HCT116 (cell line): ENCODE data around the gene EIF5AL1. TPM values are rescaled to one million over a fixed set of nuclear protein-coding genes. Genes with fewer than 3 reads are reported as not detected.
A peak's percentile ranks its signal among the peaks of the same experiment; 100 is the strongest.

Experiments used
- ATAC-seq: fragments of 200-7000 bp; cut with Tn5 transposase; 2 replicates; pipeline ENCODE4 v1.9.1; 2020; ENCODE audit warnings: mild to moderate bottlenecking, moderate library complexity
- BruUV-seq: library from RNA; stranded (reverse); fragments of 400-500 nt; replicated peaks from 2 replicates; lab custom pipeline; 2021; lab: Mats Ljungman, UMichigan
- CTCF ChIA-PET: fragments of 300-600 bp; sonication (Branson Sonifier 250); formaldehyde crosslinking; loops from one replicate; lab custom pipeline; 2021; ENCODE audit warnings: antibody characterized with exemption; lab: Charles Lee
- POLR2A ChIA-PET: fragments of 300-600, 350-600 bp; sonication (Branson Sonifier 250); formaldehyde crosslinking; loops from one replicate; lab custom pipeline; 2021; ENCODE audit warnings: antibody characterized with exemption; lab: Charles Lee
- RAD21 ChIA-PET, 2 experiments: fragments of 300-600 bp; sonication (Branson Sonifier 250); formaldehyde crosslinking; loops; one replicate each; lab custom pipeline; 2023; ENCODE audit warnings: low total read pairs in 2 of 2; ENCODE audit not compliant: uncharacterized antibody in 2 of 2, unreplicated experiment in 2 of 2, low non-redundant PET in 1 of 2; lab: Charles Lee
- DNase-seq: peaks from one replicate; pipeline ENCODE4 v3.0.0-alpha.2; 2010; ENCODE audit warnings: low read depth, low spot score
- H2AFZ ChIP-seq: fragments of 200-600 bp; shearing (Covaris generic), sonication (generic); 2 replicates; pipeline ENCODE4 v1.6.1; 2017; ENCODE audit warnings: low read depth, mixed run types, mixed read lengths, antibody characterized with exemption, low read length; ENCODE audit not compliant: poor library complexity, severe bottlenecking
- H3K27ac ChIP-seq: 2 replicates; pipeline ENCODE4 v1.5.1; 2012; ENCODE audit warnings: low read depth, low read length
- H3K27me3 ChIP-seq: fragments of 200-600 bp; sonication (generic); 2 replicates; pipeline ENCODE4 v1.6.1; 2016; ENCODE audit warnings: mixed run types, low read length, mixed read lengths; ENCODE audit not compliant: insufficient read depth
- H3K36me3 ChIP-seq, 2 experiments: fragments of 200-500 bp in 1 of 2; fragments of 200-600 bp in 1 of 2; sonication (Bioruptor generic) in 1 of 2; sonication (generic) in 1 of 2; 2 replicates each; pipeline versions ENCODE4 v1.5.1 to v1.6.1; 2014 to 2016; ENCODE audit warnings: low read length in 2 of 2, inconsistent platforms in 1 of 2, mixed read lengths in 1 of 2, mixed run types in 1 of 2; ENCODE audit not compliant: insufficient read depth in 2 of 2, control insufficient read depth in 1 of 2
- H3K4me1 ChIP-seq, 2 experiments: fragments of 200-600 bp in 1 of 2; sonication (generic) in 1 of 2; 2 replicates each; pipeline versions ENCODE4 v1.5.1 to v1.6.1; 2012 to 2017; ENCODE audit warnings: low read length in 2 of 2, inconsistent platforms in 1 of 2, mild to moderate bottlenecking in 1 of 2, mixed read lengths in 1 of 2, mixed run types in 1 of 2, moderate library complexity in 1 of 2; ENCODE audit not compliant: insufficient read depth in 2 of 2, control insufficient read depth in 1 of 2
- H3K4me2 ChIP-seq: fragments of 200-600 bp; sonication (generic); 2 replicates; pipeline ENCODE4 v1.6.1; 2017; ENCODE audit warnings: mixed run types, low read length, mixed read lengths
- H3K4me3 ChIP-seq, 2 experiments: fragments of 200-600 bp in 1 of 2; sonication (generic) in 1 of 2; replicated peaks in 1 of 2; 2 replicates each; pipeline ENCODE4 v1.5.1; 2011 to 2016; ENCODE audit warnings: low read length in 2 of 2, control low read depth in 1 of 2, low read depth in 1 of 2, mild to moderate bottlenecking in 1 of 2, mixed read lengths in 1 of 2, mixed run types in 1 of 2
- H3K79me2 ChIP-seq: fragments of 200-600 bp; sonication (generic); 2 replicates; pipeline ENCODE4 v1.6.1; 2017; ENCODE audit warnings: mild to moderate bottlenecking, mixed run types, low read length, moderate library complexity, mixed read lengths; ENCODE audit not compliant: insufficient read depth
- H3K9ac ChIP-seq: fragments of 200-600 bp; sonication (generic); 2 replicates; pipeline ENCODE4 v1.6.1; 2016; ENCODE audit warnings: low read length, mixed read lengths
- H3K9me2 ChIP-seq: fragments of 200-600 bp; sonication (generic), shearing (Covaris generic); 2 replicates; pipeline ENCODE4 v1.6.1; 2017; ENCODE audit warnings: mixed run types, mild to moderate bottlenecking, moderate library complexity; ENCODE audit not compliant: insufficient read depth
- H3K9me3 ChIP-seq, 2 experiments: fragments of 200-500 bp in 1 of 2; fragments of 200-600 bp in 1 of 2; sonication (Bioruptor generic) in 1 of 2; sonication (generic) in 1 of 2; 2 replicates each; pipeline ENCODE4 v1.6.1; 2014 to 2017; ENCODE audit warnings: low read length in 2 of 2, mixed read lengths in 2 of 2, inconsistent platforms in 1 of 2, low read depth in 1 of 2, mild to moderate bottlenecking in 1 of 2, mixed run types in 1 of 2, moderate library complexity in 1 of 2; ENCODE audit not compliant: control insufficient read depth in 1 of 2, insufficient read depth in 1 of 2
- H4K20me1 ChIP-seq: fragments of 200-600 bp; sonication (generic), shearing (Covaris generic); 2 replicates; pipeline ENCODE4 v1.6.1; 2017; ENCODE audit warnings: mixed run types, mild to moderate bottlenecking, moderate library complexity; ENCODE audit not compliant: insufficient read depth
- CEBPB ChIP-seq: IDR thresholded peaks from 2 replicates; pipeline ENCODE4 v1.6.1; 2012; ENCODE audit warnings: low read depth
- EGR1 ChIP-seq: IDR thresholded peaks from 2 replicates; pipeline ENCODE4 v1.6.1; 2012; ENCODE audit warnings: low read depth
- ELF1 ChIP-seq: IDR thresholded peaks from 2 replicates; pipeline ENCODE4 v1.6.1; 2012; ENCODE audit warnings: low read depth, borderline replicate concordance
- EZH2 ChIP-seq: fragments of 200-600 bp; sonication (generic); IDR thresholded peaks from 2 replicates; pipeline ENCODE4 v1.6.1; 2017; ENCODE audit warnings: antibody characterized with exemption, mixed run types
- EZH2phosphoT487 ChIP-seq: fragments of 200-600 bp; IDR thresholded peaks from 2 replicates; pipeline ENCODE4 v1.6.1; 2018; ENCODE audit warnings: antibody characterized with exemption, borderline replicate concordance
- JUND ChIP-seq: IDR thresholded peaks from 2 replicates; pipeline ENCODE4 v1.6.1; 2012
- POLR2A ChIP-seq: IDR thresholded peaks from 2 replicates; pipeline ENCODE4 v1.7.0; 2011; ENCODE audit warnings: borderline replicate concordance; ENCODE audit not compliant: insufficient read depth, insufficient read length; ENCODE audit errors: extremely low read depth
- RAD21 ChIP-seq: IDR thresholded peaks from 2 replicates; pipeline ENCODE4 v1.6.1; 2012; ENCODE audit warnings: low read depth, mild to moderate bottlenecking
- SIN3A ChIP-seq: IDR thresholded peaks from 2 replicates; pipeline ENCODE4 v1.6.1; 2012; ENCODE audit warnings: low read depth
- SP1 ChIP-seq: IDR thresholded peaks from 2 replicates; pipeline ENCODE4 v1.6.1; 2012; ENCODE audit warnings: low read depth
- SRF ChIP-seq: IDR thresholded peaks from 2 replicates; pipeline ENCODE4 v1.6.1; 2012; ENCODE audit warnings: low read depth
- TCF7L2 ChIP-seq: IDR thresholded peaks from 2 replicates; pipeline ENCODE4 v1.7.0; 2011; ENCODE audit warnings: borderline replicate concordance, inconsistent platforms; ENCODE audit not compliant: insufficient read depth, insufficient read length; ENCODE audit errors: extremely low read depth
- YY1 ChIP-seq: IDR thresholded peaks from 2 replicates; pipeline ENCODE4 v1.6.1; 2011; ENCODE audit warnings: low read length, low read depth, moderate library complexity, mild to moderate bottlenecking; ENCODE audit not compliant: insufficient replicate concordance; ENCODE audit errors: extremely low read depth
- ZFX ChIP-seq: fragments of 450-650 bp; IDR thresholded peaks from 2 replicates; pipeline ENCODE4 v1.6.1; 2017
- ZNF274 ChIP-seq: fragments of 200-500 bp; sonication (Bioruptor generic); IDR thresholded peaks from 2 replicates; pipeline ENCODE4 v1.6.1; 2014; ENCODE audit warnings: mild to moderate bottlenecking, low read depth, low read length, inconsistent platforms
- intact Hi-C: fragments of 100-400 bp; cut with micrococcal nuclease; formaldehyde crosslinking; loops from 2 replicates; pipeline ENCODE4 v1.10.0; 2022
- total RNA-seq: library from RNA; stranded (reverse); gene quantifications from one replicate; pipeline ENCODE4 v1.2.1, GENCODE V29; 2021; ENCODE audit not compliant: unreplicated experiment
- TF ChIP-seq, protein P1 (sequence below): IDR thresholded peaks from 2 replicates; pipeline ENCODE4 v1.6.1; 2011; ENCODE audit warnings: mild to moderate bottlenecking, low read length, moderate library complexity; ENCODE audit not compliant: insufficient replicate concordance; ENCODE audit errors: extremely low read depth

EIF5AL1 gene
- total RNA-seq, 1 experiment from 2014 or later = 5.6 TPM

DNA sequence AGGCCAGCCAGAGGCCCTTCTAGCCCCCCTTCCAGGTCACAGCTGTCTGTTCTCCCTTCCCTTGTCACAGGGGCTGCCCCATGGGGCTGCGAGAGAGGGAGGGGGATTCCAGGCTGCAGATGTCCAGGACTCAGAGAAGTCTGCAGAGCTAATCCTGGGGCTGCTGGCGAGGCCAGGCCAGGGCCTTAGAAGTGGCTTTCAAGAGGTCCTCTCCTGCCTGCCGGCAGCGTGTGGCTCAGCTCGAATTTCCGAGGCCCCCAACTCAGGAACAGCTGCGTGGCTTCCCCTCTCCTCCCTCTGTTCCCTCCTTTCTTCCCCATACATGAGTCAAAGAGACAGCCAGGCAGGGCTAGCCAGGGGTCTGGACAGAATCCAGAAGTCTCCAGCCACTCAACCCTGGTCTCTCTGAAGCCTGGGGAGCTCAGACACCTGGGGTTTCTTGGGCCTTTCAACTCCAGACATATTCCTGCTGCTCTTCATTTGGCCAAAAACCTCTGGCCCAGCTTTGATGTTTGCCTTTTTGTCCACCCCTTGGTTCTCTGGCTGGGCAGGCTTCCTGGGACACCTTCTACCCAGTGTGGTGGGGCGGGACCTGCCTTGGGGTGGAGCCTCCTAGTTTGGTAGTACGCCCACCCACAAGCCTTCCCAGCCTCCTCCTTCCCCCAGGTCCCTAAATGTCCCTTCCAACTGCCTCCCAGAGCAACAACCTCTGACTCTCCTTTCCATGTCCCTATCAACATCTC is 21.8 kb upstream of the EIF5AL1 start:
- ChIA-PET POLR2A (no interaction called here), RAD21 (interaction anchor here in 1 of 2 experiments (1.2 kb wide), 1 partner anchor 116 kb away, joined by 3 read pairs; no protein-coding TSS in a partner anchor), CTCF (interaction anchor here (1.0 to 2.2 kb wide), 2 partner anchors 10 to 116 kb away, joined by 3 to 7 read pairs; no protein-coding TSS in a partner anchor)
- Histone ChIP-seq H2AFZ (peak overlapping the region; percentile 93), H3K4me1 (peaks cover 26 to 40% of the 10 kb centered on the region in 2 experiments), H3K9me3 (no peaks in the 10 kb centered on the region), H3K36me3 (no peaks in the 10 kb centered on the region), H3K27me3 (peaks cover 2% of the 10 kb centered on the region; the same call in 1 of the 2 replicates), H3K79me2 (no peaks in the 10 kb centered on the region), H3K9ac (no peak overlapping the region; the same call in 1 of the 2 replicates), H3K4me3 (no peak overlapping the region), H4K20me1 (no peaks in the 10 kb centered on the region), H3K9me2 (no peaks in the 10 kb centered on the region), H3K4me2 (peak overlapping the region; percentile 39), H3K27ac (no peak overlapping the region; the same call in 1 of the 2 replicates)
- intact Hi-C loops = loop anchor here (5.0 kb wide), 1 partner anchor 193 kb away; no protein-coding TSS in a partner anchor
- peak; percentile 50 for ATAC-seq
- TF ChIP-seq ZNF274 (no peak), SIN3A (no peak), EGR1 (no peak), CEBPB (no peak), JUND (no peak), RAD21 (no peak), ZFX (no peak), YY1 (no peak), SP1 (no peak), POLR2A (no peak), EZH2 (no peak), SRF (no peak), EZH2phosphoT487 (no peak), TCF7L2 (no peak), ELF1 (no peak)
- TF ChIP-seq, protein P1, sequence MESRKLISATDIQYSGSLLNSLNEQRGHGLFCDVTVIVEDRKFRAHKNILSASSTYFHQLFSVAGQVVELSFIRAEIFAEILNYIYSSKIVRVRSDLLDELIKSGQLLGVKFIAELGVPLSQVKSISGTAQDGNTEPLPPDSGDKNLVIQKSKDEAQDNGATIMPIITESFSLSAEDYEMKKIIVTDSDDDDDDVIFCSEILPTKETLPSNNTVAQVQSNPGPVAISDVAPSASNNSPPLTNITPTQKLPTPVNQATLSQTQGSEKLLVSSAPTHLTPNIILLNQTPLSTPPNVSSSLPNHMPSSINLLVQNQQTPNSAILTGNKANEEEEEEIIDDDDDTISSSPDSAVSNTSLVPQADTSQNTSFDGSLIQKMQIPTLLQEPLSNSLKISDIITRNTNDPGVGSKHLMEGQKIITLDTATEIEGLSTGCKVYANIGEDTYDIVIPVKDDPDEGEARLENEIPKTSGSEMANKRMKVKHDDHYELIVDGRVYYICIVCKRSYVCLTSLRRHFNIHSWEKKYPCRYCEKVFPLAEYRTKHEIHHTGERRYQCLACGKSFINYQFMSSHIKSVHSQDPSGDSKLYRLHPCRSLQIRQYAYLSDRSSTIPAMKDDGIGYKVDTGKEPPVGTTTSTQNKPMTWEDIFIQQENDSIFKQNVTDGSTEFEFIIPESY = no peak
- no TSS peak for BruUV-seq
- DNase-seq = no peak
